Loucy (cell line): ENCODE measurements around the gene POU3F1.

Source experiments
- H2AFZ ChIP-seq: fragments of 200-600 bp; sonication (generic); 2 replicates; pipeline ENCODE4 v1.6.0; 2016; ENCODE audit warnings: antibody characterized with exemption, mild to moderate bottlenecking, low read length, moderate library complexity
- H3F3A ChIP-seq: fragments of 200-600 bp; 2 replicates; pipeline ENCODE4 v1.6.0; 2016; ENCODE audit warnings: antibody characterized with exemption, low read depth, mild to moderate bottlenecking
- H3K27me3 ChIP-seq: fragments of 200-600 bp; sonication (generic); 2 replicates; pipeline ENCODE4 v1.6.1; 2014; ENCODE audit warnings: low read length, mild to moderate bottlenecking; ENCODE audit not compliant: insufficient read depth, poor library complexity, severe bottlenecking
- H3K36me3 ChIP-seq: fragments of 200-600 bp; sonication (generic); 2 replicates; pipeline ENCODE4 v1.6.1; 2016; ENCODE audit warnings: low read length; ENCODE audit not compliant: insufficient read depth
- H3K4me1 ChIP-seq: fragments of 200-600 bp; sonication (generic); 2 replicates; pipeline ENCODE4 v1.5.1; 2014; ENCODE audit warnings: low read length, mild to moderate bottlenecking; ENCODE audit not compliant: insufficient read depth, poor library complexity, severe bottlenecking
- H3K4me2 ChIP-seq: fragments of 200-600 bp; sonication (generic); 2 replicates; pipeline ENCODE4 v1.6.0; 2014; ENCODE audit warnings: antibody characterized with exemption, low read length, low read depth, mild to moderate bottlenecking; ENCODE audit not compliant: poor library complexity, severe bottlenecking
- H3K4me3 ChIP-seq: fragments of 200-600 bp; sonication (generic); 2 replicates; pipeline ENCODE4 v1.5.1; 2014; ENCODE audit warnings: low read length, mild to moderate bottlenecking, mixed read lengths; ENCODE audit not compliant: poor library complexity, severe bottlenecking
- H3K79me2 ChIP-seq: fragments of 200-600 bp; sonication (generic); 2 replicates; pipeline ENCODE4 v1.6.1; 2014; ENCODE audit warnings: low read length; ENCODE audit not compliant: insufficient read depth
- H3K9ac ChIP-seq: fragments of 200-600 bp; sonication (generic); 2 replicates; pipeline ENCODE4 v1.6.0; 2014; ENCODE audit warnings: mild to moderate bottlenecking, low read depth, low read length, moderate library complexity; ENCODE audit not compliant: poor library complexity, severe bottlenecking
- H3K9me2 ChIP-seq: fragments of 200-600 bp; sonication (generic); replicated peaks from 2 replicates; pipeline ENCODE4 v1.6.1; 2016; ENCODE audit warnings: low read depth, low read length, mixed read lengths
- H3K9me3 ChIP-seq: fragments of 200-600 bp; sonication (generic); 2 replicates; pipeline ENCODE4 v1.6.1; 2014; ENCODE audit warnings: mild to moderate bottlenecking, antibody characterized with exemption, low read length, low read depth; ENCODE audit not compliant: insufficient read depth
- H4K20me1 ChIP-seq: fragments of 200-600 bp; sonication (generic); 2 replicates; pipeline ENCODE4 v1.6.0; 2014; ENCODE audit warnings: antibody characterized with exemption, low read length, mild to moderate bottlenecking; ENCODE audit not compliant: insufficient read depth, poor library complexity, severe bottlenecking
- EZH2phosphoT487 ChIP-seq: fragments of 200-600 bp; IDR thresholded peaks from 2 replicates; pipeline ENCODE4 v1.6.1; 2018; ENCODE audit warnings: antibody characterized with exemption, mild to moderate bottlenecking, moderate library complexity, borderline replicate concordance
- TF ChIP-seq, protein P1 (sequence below): fragments of 200-600 bp; sonication (generic); conservative IDR thresholded peaks from 2 replicates; pipeline ENCODE4 v1.5.1; 2014; ENCODE audit warnings: mild to moderate bottlenecking, antibody characterized with exemption, low read length

The POU3F1 gene

DNA sequence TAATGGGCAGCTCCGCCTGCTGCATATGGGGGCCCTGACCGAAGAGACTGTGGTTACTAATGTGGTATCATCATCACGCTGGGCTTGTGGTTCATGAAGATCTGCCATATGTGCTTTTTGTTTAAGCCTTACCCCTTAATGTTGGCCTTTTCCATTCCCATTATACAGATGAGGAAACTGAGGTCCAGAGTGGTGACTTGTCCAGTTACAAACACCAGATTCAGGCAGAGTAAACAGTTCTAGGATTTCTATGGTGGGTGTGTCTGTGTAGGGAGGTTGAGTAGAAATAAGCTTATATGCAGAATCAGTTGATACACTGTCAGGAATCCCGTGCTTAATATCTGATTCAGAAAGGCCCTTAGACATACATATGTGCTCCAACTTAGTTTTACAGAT is 33.4 kb downstream of the POU3F1 start:
- H2AFZ ChIP-seq: peak overlapping the region; percentile 72; the same call in 1 of the 2 replicates
- H4K20me1 ChIP-seq: peaks cover 22% of the 10 kb centered on the region
- peaks cover 56% of the 10 kb centered on the region for H3K79me2 ChIP-seq
- no peaks in the 10 kb centered on the region for H3K9me2 ChIP-seq
- TF ChIP-seq, protein P1, sequence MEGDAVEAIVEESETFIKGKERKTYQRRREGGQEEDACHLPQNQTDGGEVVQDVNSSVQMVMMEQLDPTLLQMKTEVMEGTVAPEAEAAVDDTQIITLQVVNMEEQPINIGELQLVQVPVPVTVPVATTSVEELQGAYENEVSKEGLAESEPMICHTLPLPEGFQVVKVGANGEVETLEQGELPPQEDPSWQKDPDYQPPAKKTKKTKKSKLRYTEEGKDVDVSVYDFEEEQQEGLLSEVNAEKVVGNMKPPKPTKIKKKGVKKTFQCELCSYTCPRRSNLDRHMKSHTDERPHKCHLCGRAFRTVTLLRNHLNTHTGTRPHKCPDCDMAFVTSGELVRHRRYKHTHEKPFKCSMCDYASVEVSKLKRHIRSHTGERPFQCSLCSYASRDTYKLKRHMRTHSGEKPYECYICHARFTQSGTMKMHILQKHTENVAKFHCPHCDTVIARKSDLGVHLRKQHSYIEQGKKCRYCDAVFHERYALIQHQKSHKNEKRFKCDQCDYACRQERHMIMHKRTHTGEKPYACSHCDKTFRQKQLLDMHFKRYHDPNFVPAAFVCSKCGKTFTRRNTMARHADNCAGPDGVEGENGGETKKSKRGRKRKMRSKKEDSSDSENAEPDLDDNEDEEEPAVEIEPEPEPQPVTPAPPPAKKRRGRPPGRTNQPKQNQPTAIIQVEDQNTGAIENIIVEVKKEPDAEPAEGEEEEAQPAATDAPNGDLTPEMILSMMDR: no peak
- TF ChIP-seq EZH2phosphoT487: no peak
- peak overlapping the region; percentile 92 for H3K4me2 ChIP-seq
- H3K27me3 ChIP-seq: no peaks in the 10 kb centered on the region
- H3K9ac ChIP-seq: peak overlapping the region; percentile 88
- H3K4me1 ChIP-seq: peaks cover 47% of the 10 kb centered on the region
- H3K4me3 ChIP-seq: peak overlapping the region; percentile 90
- peaks cover 20% of the 10 kb centered on the region for H3K36me3 ChIP-seq
- H3F3A ChIP-seq: no peaks in the 10 kb centered on the region
- H3K9me3 ChIP-seq: no peaks in the 10 kb centered on the region

DNA sequence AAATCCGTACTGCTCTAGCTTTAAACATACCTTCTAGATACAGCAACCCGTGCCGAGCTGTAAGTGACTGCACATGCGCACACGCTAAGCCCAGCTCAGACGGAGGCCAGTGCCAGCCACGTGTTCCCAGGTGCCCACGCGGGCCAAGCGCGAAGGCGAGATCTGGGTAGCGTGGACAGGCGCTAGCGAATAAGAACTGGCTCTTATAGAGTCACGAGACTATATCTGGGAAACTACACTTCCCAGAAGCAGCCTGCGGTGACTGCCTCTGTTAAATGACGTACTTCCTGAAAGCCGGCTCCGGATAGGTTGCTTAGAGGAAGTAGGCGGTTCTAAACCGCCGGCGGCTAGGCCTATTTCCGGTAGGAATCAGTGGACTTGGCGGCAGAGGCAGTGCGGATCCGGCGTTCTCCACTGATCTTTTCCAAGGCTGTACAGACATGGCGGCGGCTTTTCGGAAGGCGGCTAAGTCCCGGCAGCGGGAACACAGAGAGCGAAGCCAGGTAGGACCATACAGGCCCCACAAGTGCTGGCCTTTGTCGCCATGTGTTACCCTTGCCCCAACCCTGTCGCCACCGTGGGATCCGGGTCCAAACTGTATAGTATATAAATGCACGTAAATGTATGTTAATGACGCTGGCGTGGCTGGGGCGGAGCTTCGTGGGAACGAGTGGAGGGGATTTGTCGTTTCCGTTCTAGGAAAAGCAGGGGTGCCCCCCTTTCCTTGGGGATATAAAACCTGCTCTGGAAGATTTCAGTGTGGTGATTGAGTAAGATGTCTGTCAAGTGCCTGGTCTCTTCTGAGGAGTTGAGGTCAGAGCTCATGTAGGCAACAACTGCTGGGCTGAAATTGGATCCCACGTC is 34.0 kb downstream of the POU3F1 start, which contains the start of gene UTP11:
Gene UTP11, plus strand, starts transcription at position 372 of the 864 bp plus-strand sequence. Its CDS starts 69 bp downstream, at position 441.
- Histone ChIP-seq H3K4me3 (peak within 1 kb of the TSS; percentile 90), H3K9me2 (no peaks in the 10 kb centered on the region), H3K79me2 (peaks cover 50% of the 10 kb centered on the region), H3K4me1 (peaks cover 47% of the 10 kb centered on the region), H3K36me3 (peaks cover 15% of the 10 kb centered on the region; the same call in 1 of the 2 replicates), H3K9ac (peak within 1 kb of the TSS; percentile 88), H3K9me3 (no peaks in the 10 kb centered on the region), H3F3A (no peaks in the 10 kb centered on the region), H4K20me1 (peaks cover 22% of the 10 kb centered on the region), H2AFZ (peak within 1 kb of the TSS; percentile 72), H3K27me3 (no peaks in the 10 kb centered on the region), H3K4me2 (peak within 1 kb of the TSS; percentile 92)
- TF ChIP-seq, protein P1: no peak
- no peak for TF ChIP-seq EZH2phosphoT487

DNA sequence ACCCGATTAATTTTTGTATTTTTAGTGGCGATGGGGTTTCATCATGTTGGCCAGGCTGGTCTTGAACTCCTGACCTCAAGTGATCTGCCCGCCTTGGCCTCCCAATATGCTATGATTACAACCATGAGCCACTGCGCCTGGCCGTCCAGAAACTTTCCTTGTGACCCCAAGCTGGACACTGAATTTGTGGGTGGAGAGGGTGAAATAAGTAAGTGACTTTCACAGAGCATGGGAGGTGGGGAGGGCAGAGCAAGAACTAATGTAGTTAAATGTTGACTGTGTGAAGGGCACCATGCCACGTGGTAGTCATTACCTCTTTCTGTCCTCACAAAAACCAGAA is 36.8 kb downstream of the POU3F1 start:
- H3K27me3 ChIP-seq: no peaks in the 10 kb centered on the region
- no peak overlapping the region for H3K4me3 ChIP-seq
- H3K36me3 ChIP-seq: no peaks in the 10 kb centered on the region
- H4K20me1 ChIP-seq: peaks cover 7% of the 10 kb centered on the region
- no peaks in the 10 kb centered on the region for H3K9me3 ChIP-seq
- H3K9me2 ChIP-seq: no peaks in the 10 kb centered on the region
- peaks cover 36% of the 10 kb centered on the region for H3K4me1 ChIP-seq
- peak overlapping the region; percentile 56 for H3K4me2 ChIP-seq
- peaks cover 23% of the 10 kb centered on the region for H3K79me2 ChIP-seq
- no peak overlapping the region for H2AFZ ChIP-seq
- TF ChIP-seq, protein P1: no peak
- TF ChIP-seq EZH2phosphoT487: no peak
- H3F3A ChIP-seq: no peaks in the 10 kb centered on the region
- H3K9ac ChIP-seq: peak overlapping the region; percentile 72
